Keratinocyte (primary cell): Measurements from ENCODE around the gene CEP57L1.

Experiments
- CTCF ChIP-seq, 3 experiments: IDR thresholded peaks in 1 of 3; conservative IDR thresholded peaks in 1 of 3; optimal IDR thresholded peaks in 1 of 3; 2 replicates in 2 of 3; 3 replicates in 1 of 3; pipeline versions ENCODE3 to v1.5.1; 2011; ENCODE audit warnings: low read length in 3 of 3, mild to moderate bottlenecking in 3 of 3, moderate library complexity in 2 of 3, control low read depth in 1 of 3, inconsistent platforms in 1 of 3; ENCODE audit not compliant: insufficient read depth in 2 of 3; ENCODE audit errors: extremely low read depth in 1 of 3
- EZH2 ChIP-seq: IDR thresholded peaks from one replicate; pipeline ENCODE4 v1.6.1; 2012; ENCODE audit warnings: inconsistent platforms, mild to moderate bottlenecking, low read length, moderate library complexity

GRCh38 chr6:109075934-109076333 lies 19.4 kb upstream of the CEP57L1 start:
- TF ChIP-seq CTCF (optimal IDR thresholded peaks at IDR 0.05 in 1 of 3, IDR thresholded peaks at IDR 0.05 in 1 of 3, conservative IDR thresholded peaks at IDR 0.05 in 1 of 3; ENCODE audit: extremely low read depth in 1 of 3, insufficient read depth in 2 of 3, low read length in 3 of 3), result no peak
- TF ChIP-seq EZH2, result no peak
